Right atrium auricular region (tissue), 2 donors: ENCODE results near the gene PSMG4. TPM values are rescaled to one million over a fixed set of nuclear protein-coding genes. Genes with fewer than 3 reads are reported as not detected.

Experiments used
- DNase-seq: peaks from one replicate; pipeline ENCODE4 v3.0.0-alpha.2; 2019; ENCODE audit warnings: low spot score
- H3K27ac ChIP-seq, 2 donors: fragments of 200-600 bp; sonication (generic); 1 replicate in 1 of 2; 2 replicates in 1 of 2; pipeline ENCODE4 v1.5.1; 2016 to 2019
- H3K27me3 ChIP-seq, 2 donors: fragments of 200-600 bp; sonication (generic); one replicate each; pipeline versions ENCODE4 v1.5.1 to v1.6.0; 2017 to 2019
- H3K36me3 ChIP-seq: fragments of 200-600 bp; sonication (generic); one replicate; pipeline ENCODE4 v1.5.1; 2016
- H3K4me1 ChIP-seq, 2 donors: fragments of 200-600 bp; sonication (generic); one replicate each; pipeline versions ENCODE4 v1.5.1 to v1.6.0; 2017 to 2019
- H3K4me3 ChIP-seq, 2 donors: fragments of 200-600 bp; sonication (generic); 1 replicate in 1 of 2; 2 replicates in 1 of 2; pipeline ENCODE4 v1.5.1; 2017 to 2019; ENCODE audit warnings: mild to moderate bottlenecking in 1 of 2, moderate library complexity in 1 of 2
- H3K9me3 ChIP-seq, 2 donors: fragments of 200-600 bp; sonication (generic); one replicate each; pipeline ENCODE4 v1.5.1; 2019
- CTCF ChIP-seq, 2 donors: fragments of 200-600 bp; sonication (generic); IDR thresholded peaks; one replicate each; pipeline ENCODE4 v1.5.1; 2019; ENCODE audit warnings: antibody characterized with exemption in 2 of 2
- total RNA-seq, 2 donors: library from RNA; depleted of rRNA; stranded (reverse); fragments of >200 nt; gene quantifications; one replicate each; pipeline ENCODE4 v1.1.0, GENCODE V29; 2016

PSMG4 gene
- total RNA-seq, 2 donors from 2014 or later, result 4.4 to 10.4 TPM

- Histone ChIP-seq H3K9me3 (no peaks in the 10 kb centered on the region), H3K27me3 (no peaks in the 10 kb centered on the region), H3K36me3 (peaks cover 13% of the 10 kb centered on the region), H3K27ac (no peak overlapping the region), H3K4me3 (no peak overlapping the region), H3K4me1 (no peaks in the 10 kb centered on the region)
- TF ChIP-seq CTCF (IDR thresholded peaks at IDR 0.05), result no peak
- DNase-seq, result no peak
Observed at GRCh38 chr6:3271756-3272155, 13.0 kb downstream of the PSMG4 start.

- peaks cover 13% of the 10 kb centered on the region for H3K36me3 ChIP-seq
- no peak overlapping the region for H3K27ac ChIP-seq
- TF ChIP-seq CTCF (IDR thresholded peaks at IDR 0.05), result no peak
- no peaks in the 10 kb centered on the region for H3K9me3 ChIP-seq
- no peak overlapping the region for H3K4me3 ChIP-seq
- H3K4me1 ChIP-seq, result no peaks in the 10 kb centered on the region
- no peaks in the 10 kb centered on the region for H3K27me3 ChIP-seq
- no peak for DNase-seq
Observed at GRCh38 chr6:3272911-3273547, 14.3 kb downstream of the PSMG4 start.

GRCh38 chr6:3273707-3274521 lies 15.2 kb downstream of the PSMG4 start:
- Histone ChIP-seq H3K9me3 (no peaks in the 10 kb centered on the region), H3K36me3 (peaks cover 13% of the 10 kb centered on the region), H3K4me3 (no peak overlapping the region), H3K4me1 (no peaks in the 10 kb centered on the region), H3K27me3 (no peaks in the 10 kb centered on the region), H3K27ac (no peak overlapping the region)
- TF ChIP-seq CTCF (IDR thresholded peaks at IDR 0.05), result no peak
- no peak for DNase-seq

GRCh38 chr6:3276174-3277167 lies 17.7 kb downstream of the PSMG4 start:
- Histone ChIP-seq H3K4me3 (no peak overlapping the region), H3K9me3 (no peaks in the 10 kb centered on the region), H3K4me1 (peaks cover 0 to 6% of the 10 kb centered on the region in 2 donors), H3K27ac (no peak overlapping the region), H3K36me3 (peaks cover 6% of the 10 kb centered on the region), H3K27me3 (no peaks in the 10 kb centered on the region)
- no peak for DNase-seq
- no peak for TF ChIP-seq CTCF (IDR thresholded peaks at IDR 0.05)

- DNase-seq, result no peak
- H3K36me3 ChIP-seq, result no peaks in the 10 kb centered on the region
- H3K27me3 ChIP-seq, result no peaks in the 10 kb centered on the region
- no peak for TF ChIP-seq CTCF (IDR thresholded peaks at IDR 0.05)
- no peak overlapping the region for H3K4me3 ChIP-seq
- no peak overlapping the region for H3K27ac ChIP-seq
- H3K4me1 ChIP-seq, result peaks cover 0 to 14% of the 10 kb centered on the region in 2 donors
- no peaks in the 10 kb centered on the region for H3K9me3 ChIP-seq
Observed at GRCh38 chr6:3277251-3277650, 18.5 kb downstream of the PSMG4 start.
